Omental fat pad (tissue), 4 donors: ENCODE measurements around the gene PRKAR1B. TPM values are rescaled to one million over a fixed set of nuclear protein-coding genes. Genes with fewer than 3 reads are reported as not detected.

Experiments
- ATAC-seq: fragments of 150-250 bp; one replicate; pipeline ENCODE4 v1.9.1; 2016; ENCODE audit warnings: mild to moderate bottlenecking, moderate library complexity; ENCODE audit not compliant: low FRiP score
- DNase-seq: peaks from one replicate; pipeline ENCODE4 v3.0.0-alpha.2; 2019; ENCODE audit warnings: low spot score
- CTCF ChIP-seq, 3 donors: fragments of 450-650 bp; IDR thresholded peaks; one replicate each; pipeline ENCODE4 v1.5.1; 2016 to 2017; ENCODE audit warnings: antibody characterized with exemption in 3 of 3, mild to moderate bottlenecking in 3 of 3, moderate library complexity in 2 of 3
- total RNA-seq, 4 donors: library from RNA; depleted of rRNA; stranded (reverse); fragments of >200 nt; gene quantifications; one replicate each; pipeline ENCODE4 v1.1.0, GENCODE V29; 2016

Gene PRKAR1B
- total RNA-seq, 4 donors from 2014 or later: 9.0 to 11.4 (median 10.3) TPM

DNA sequence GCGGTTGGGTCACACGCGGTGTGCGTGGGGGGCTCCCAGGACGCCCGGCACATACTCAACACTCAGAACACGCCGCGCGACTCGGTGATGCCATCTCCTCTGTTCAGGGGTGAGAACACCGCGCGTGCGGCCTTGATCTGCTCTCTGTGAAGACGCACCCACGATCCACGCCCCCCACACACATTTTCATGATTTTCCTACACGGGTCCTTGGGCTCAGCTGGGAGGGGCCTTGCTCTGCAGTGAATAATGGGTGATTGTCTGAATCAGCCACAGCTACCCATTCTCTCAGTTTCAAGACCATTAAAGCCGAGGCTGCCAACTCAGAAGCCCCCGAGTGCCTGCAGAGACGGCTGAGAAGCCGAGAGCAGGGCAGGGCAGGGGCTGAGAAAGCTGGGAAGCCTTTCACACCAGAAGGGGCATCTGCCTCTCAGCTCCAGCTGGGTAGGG lies 153.1 kb downstream of the PRKAR1B start:
- ATAC-seq (no peak), DNase-seq (no peak)
- TF ChIP-seq CTCF (IDR thresholded peaks at IDR 0.05): no peak

DNA sequence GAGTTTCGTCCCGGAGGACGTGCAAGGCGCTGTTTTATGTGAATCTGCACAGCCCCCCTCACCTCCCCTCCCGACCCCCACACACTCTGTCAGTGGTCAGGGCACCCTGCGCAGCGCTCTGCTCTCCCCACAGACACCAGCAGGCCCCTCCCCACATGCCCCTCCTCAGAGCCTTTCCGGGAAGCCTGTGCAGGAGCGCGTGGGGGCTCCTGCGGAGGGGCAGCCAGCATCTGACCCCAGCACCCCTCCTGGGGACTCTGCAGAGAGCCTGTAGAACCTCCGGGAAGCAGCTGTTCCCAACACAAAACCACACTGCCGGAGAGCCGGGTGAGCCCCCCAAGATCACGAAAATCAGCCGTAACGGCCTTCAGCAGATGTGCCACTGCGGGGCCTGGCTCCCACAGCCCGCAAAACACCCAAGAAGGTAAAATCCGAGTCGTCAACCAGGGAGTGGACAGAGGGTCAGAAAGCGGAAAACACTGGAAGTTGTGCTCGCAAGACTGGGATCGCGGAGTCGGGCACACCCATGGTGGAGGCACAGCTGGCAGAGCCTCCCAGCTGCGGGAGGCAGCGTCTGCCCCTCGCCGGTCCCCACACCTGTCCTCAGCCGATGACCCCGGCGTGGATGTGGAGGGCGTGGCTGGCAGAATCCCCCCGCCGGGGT lies 153.7 kb downstream of the PRKAR1B start:
- DNase-seq (no peak), ATAC-seq (no peak)
- TF ChIP-seq CTCF (IDR thresholded peaks at IDR 0.05): no peak

- no peak for ATAC-seq
- TF ChIP-seq CTCF (IDR thresholded peaks at IDR 0.05): no peak
- DNase-seq: no peak
Observed at GRCh38 chr7:572416-573268, 154.4 kb downstream of the PRKAR1B start.

GRCh38 chr7:571718-572415 lies 155.2 kb downstream of the PRKAR1B start:
- TF ChIP-seq CTCF (IDR thresholded peaks at IDR 0.05): no peak
- ATAC-seq: no peak
- no peak for DNase-seq

DNA sequence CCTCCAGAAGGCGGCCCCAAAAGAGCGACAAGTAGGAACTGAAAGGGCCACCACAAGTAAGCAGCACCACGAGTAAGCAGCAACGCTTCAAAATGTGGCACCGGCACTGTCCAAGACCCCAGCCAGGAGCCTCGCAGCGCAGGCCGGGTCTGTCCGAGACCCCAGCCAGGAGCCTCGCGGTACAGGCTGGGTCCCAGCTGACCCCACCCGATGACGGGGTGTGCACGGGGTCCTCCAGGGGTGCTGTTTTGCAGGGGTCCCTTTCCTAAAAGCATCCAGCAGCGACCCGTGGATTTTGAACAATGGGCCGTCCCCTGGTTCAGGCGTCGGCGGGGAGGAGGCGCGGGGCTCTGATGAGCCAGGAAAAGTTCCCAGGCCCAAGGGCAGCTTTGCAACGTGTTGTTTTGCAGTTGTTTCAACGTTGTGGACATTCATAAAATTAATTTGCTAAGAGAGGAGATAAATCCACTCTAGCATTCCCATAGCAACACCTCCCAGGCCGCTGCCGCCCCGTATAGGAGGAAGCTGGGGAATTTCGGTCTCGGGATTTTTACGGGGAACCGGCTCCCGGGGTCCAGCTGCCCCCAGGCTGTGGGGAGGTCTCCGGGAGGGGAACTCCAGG lies 155.9 kb downstream of the PRKAR1B start:
- ATAC-seq (no peak), DNase-seq (no peak)
- TF ChIP-seq CTCF (IDR thresholded peaks at IDR 0.05): no peak

DNA sequence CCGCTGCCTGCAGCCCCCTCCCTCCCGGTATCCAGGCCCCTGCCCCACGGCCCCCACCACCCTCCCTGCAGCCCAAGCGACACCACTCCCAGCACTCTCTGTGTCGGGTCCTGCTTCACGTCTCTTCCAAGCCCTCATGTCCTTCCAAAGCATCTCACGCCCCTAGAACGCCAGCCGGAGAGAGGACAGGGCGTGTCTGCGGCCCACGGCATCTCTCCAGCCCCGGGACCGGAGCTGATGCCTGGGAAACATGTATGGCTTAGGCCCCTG lies 156.3 kb downstream of the PRKAR1B start:
- no peak for ATAC-seq
- no peak for DNase-seq
- TF ChIP-seq CTCF (IDR thresholded peaks at IDR 0.05): no peak
